Peyer's patch (tissue), 4 donors: ENCODE results near the gene DMAC1. TPM values are rescaled to one million over a fixed set of nuclear protein-coding genes. Genes with fewer than 3 reads are reported as not detected.

Experiments used
- DNase-seq, 3 donors: peaks; one replicate each; pipeline ENCODE4 v3.0.0-alpha.2; 2017 to 2019
- H3K27ac ChIP-seq, 4 donors: fragments of 200-600 bp; sonication (generic); one replicate each; pipeline ENCODE4 v1.5.1; 2016 to 2019
- H3K27me3 ChIP-seq, 2 donors: fragments of 200-600 bp; sonication (generic); one replicate each; pipeline ENCODE4 v1.5.1; 2019
- H3K36me3 ChIP-seq, 3 donors: fragments of 200-600 bp; sonication (generic); one replicate each; pipeline ENCODE4 v1.5.1; 2016 to 2019
- H3K4me1 ChIP-seq, 4 donors: fragments of 200-600 bp; sonication (generic); one replicate each; pipeline ENCODE4 v1.5.1; 2016 to 2019
- H3K4me3 ChIP-seq, 4 donors: fragments of 200-600 bp; sonication (generic); 1 replicate in 3 of 4; 2 replicates in 1 of 4; pipeline ENCODE4 v1.5.1; 2016 to 2019; ENCODE audit warnings: mild to moderate bottlenecking in 1 of 4
- H3K9me3 ChIP-seq, 4 donors: fragments of 200-600 bp; sonication (generic); one replicate each; pipeline ENCODE4 v1.5.1; 2016 to 2019; ENCODE audit warnings: mild to moderate bottlenecking in 1 of 4
- POLR2A ChIP-seq, 2 donors: fragments of 450-650 bp; IDR thresholded peaks; one replicate each; pipeline ENCODE4 v1.5.1; 2017; ENCODE audit warnings: antibody characterized with exemption in 2 of 2, mild to moderate bottlenecking in 2 of 2, moderate library complexity in 2 of 2
- total RNA-seq, 4 donors: library from RNA; depleted of rRNA; stranded (reverse); fragments of >200 nt; gene quantifications; one replicate each; pipeline ENCODE4 v1.1.0, GENCODE V29; 2016
- TF ChIP-seq, protein P1 (sequence below), 6 experiments: fragments of 450-650 bp in 4 of 6; fragments of 200-600 bp in 2 of 6; sonication (generic) in 1 of 6; IDR thresholded peaks; one replicate each; pipeline ENCODE4 v1.5.1; 2017 to 2019; ENCODE audit warnings: antibody characterized with exemption in 6 of 6, mild to moderate bottlenecking in 3 of 6, moderate library complexity in 1 of 6

Gene DMAC1
- total RNA-seq, 4 donors from 2014 or later = 7.0 to 16.5 (median 9.8) TPM

DNA sequence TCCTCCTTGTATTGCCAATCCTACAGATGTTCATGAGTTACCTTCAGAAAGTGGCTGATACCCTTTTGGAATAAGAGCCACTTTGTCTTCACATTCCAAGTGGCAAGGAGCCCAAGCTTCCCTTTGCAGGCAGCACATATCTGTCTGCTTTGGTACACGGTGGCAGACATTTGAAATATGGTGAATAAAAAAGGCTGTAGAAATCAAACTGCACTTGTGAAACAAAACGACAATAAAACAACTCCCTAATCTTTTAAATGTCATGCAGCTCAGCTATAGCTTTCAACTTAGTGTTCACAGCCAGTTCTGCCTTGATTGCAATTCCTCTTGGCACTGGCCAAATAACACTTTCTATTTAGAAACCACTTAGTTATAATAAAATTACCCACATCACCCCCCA, 35.0 kb upstream of the DMAC1 start:
- Histone ChIP-seq H3K27me3 (no peaks in the 10 kb centered on the region), H3K9me3 (no peaks in the 10 kb centered on the region), H3K27ac (no peak overlapping the region), H3K4me1 (no peaks in the 10 kb centered on the region), H3K36me3 (no peaks in the 10 kb centered on the region), H3K4me3 (no peak overlapping the region)
- no peak for TF ChIP-seq POLR2A (IDR thresholded peaks at IDR 0.05)
- TF ChIP-seq, protein P1, sequence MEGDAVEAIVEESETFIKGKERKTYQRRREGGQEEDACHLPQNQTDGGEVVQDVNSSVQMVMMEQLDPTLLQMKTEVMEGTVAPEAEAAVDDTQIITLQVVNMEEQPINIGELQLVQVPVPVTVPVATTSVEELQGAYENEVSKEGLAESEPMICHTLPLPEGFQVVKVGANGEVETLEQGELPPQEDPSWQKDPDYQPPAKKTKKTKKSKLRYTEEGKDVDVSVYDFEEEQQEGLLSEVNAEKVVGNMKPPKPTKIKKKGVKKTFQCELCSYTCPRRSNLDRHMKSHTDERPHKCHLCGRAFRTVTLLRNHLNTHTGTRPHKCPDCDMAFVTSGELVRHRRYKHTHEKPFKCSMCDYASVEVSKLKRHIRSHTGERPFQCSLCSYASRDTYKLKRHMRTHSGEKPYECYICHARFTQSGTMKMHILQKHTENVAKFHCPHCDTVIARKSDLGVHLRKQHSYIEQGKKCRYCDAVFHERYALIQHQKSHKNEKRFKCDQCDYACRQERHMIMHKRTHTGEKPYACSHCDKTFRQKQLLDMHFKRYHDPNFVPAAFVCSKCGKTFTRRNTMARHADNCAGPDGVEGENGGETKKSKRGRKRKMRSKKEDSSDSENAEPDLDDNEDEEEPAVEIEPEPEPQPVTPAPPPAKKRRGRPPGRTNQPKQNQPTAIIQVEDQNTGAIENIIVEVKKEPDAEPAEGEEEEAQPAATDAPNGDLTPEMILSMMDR (IDR thresholded peaks at IDR 0.05) = no peak
- DNase-seq = no peak

- H3K9me3 ChIP-seq = no peaks in the 10 kb centered on the region
- no peak for DNase-seq
- no peaks in the 10 kb centered on the region for H3K27me3 ChIP-seq
- H3K27ac ChIP-seq = no peak overlapping the region
- no peak for TF ChIP-seq POLR2A (IDR thresholded peaks at IDR 0.05)
- TF ChIP-seq, protein P1 (IDR thresholded peaks at IDR 0.05) = no peak
- H3K4me3 ChIP-seq = no peak overlapping the region
- H3K36me3 ChIP-seq = no peaks in the 10 kb centered on the region
- H3K4me1 ChIP-seq = no peaks in the 10 kb centered on the region
These were observed 28.8 kb upstream of the DMAC1 start for GRCh38 chr9:7828334-7828733.

GRCh38 chr9:7827792-7828191, 28.2 kb upstream of the DMAC1 start:
- Histone ChIP-seq H3K27ac (no peak overlapping the region), H3K36me3 (no peaks in the 10 kb centered on the region), H3K9me3 (no peaks in the 10 kb centered on the region), H3K4me3 (no peak overlapping the region), H3K27me3 (no peaks in the 10 kb centered on the region), H3K4me1 (no peaks in the 10 kb centered on the region)
- no peak for DNase-seq
- TF ChIP-seq POLR2A (IDR thresholded peaks at IDR 0.05) = no peak
- TF ChIP-seq, protein P1 (IDR thresholded peaks at IDR 0.05) = no peak

DNA sequence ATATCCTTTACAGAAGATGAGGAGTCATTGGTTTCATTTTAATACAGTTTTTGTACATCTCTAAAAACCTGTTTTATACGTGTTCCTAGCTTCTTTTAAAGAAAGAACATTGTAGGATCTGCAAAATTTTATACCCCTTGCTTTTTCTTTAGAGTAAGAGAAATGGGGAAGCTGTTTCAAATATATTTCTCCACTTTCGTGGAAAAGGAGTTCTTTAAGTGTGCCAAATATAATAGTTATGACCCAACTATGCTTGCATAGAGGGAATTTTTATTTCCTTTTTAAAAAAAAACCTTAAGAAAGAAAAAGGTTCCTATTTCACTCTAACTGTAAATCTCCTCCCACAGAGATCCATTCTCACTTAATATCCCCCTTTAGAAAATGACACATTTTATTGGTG, 27.5 kb upstream of the DMAC1 start:
- no peak overlapping the region for H3K4me3 ChIP-seq
- no peaks in the 10 kb centered on the region for H3K36me3 ChIP-seq
- no peak for DNase-seq
- no peaks in the 10 kb centered on the region for H3K9me3 ChIP-seq
- no peak for TF ChIP-seq POLR2A (IDR thresholded peaks at IDR 0.05)
- TF ChIP-seq, protein P1 (IDR thresholded peaks at IDR 0.05) = no peak
- no peaks in the 10 kb centered on the region for H3K27me3 ChIP-seq
- H3K4me1 ChIP-seq = no peaks in the 10 kb centered on the region
- no peak overlapping the region for H3K27ac ChIP-seq

DNA sequence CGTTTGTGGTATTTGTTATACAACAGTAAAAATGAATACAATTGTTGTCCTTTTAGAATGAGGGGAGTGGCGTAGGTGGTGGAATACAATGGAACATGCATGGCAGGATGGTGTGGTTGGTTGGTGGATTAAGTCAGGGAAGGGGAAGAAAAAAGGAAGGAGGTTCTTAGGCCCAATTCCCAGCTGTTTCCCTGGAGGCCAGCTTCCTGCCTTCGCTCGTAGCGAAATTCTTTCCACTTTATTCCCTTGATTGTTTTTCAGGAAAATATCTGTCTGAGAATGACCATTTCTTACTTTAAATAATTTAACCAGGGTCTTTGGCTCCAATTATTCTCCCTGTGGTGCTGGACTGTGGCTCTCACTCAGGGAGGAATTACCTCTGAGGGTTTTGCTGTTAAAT, 24.1 kb upstream of the DMAC1 start:
- Histone ChIP-seq H3K4me1 (no peaks in the 10 kb centered on the region), H3K27ac (no peak overlapping the region), H3K9me3 (no peaks in the 10 kb centered on the region), H3K4me3 (no peak overlapping the region), H3K36me3 (no peaks in the 10 kb centered on the region), H3K27me3 (no peaks in the 10 kb centered on the region)
- DNase-seq = no peak
- TF ChIP-seq, protein P1 (IDR thresholded peaks at IDR 0.05) = no peak
- no peak for TF ChIP-seq POLR2A (IDR thresholded peaks at IDR 0.05)

DNA sequence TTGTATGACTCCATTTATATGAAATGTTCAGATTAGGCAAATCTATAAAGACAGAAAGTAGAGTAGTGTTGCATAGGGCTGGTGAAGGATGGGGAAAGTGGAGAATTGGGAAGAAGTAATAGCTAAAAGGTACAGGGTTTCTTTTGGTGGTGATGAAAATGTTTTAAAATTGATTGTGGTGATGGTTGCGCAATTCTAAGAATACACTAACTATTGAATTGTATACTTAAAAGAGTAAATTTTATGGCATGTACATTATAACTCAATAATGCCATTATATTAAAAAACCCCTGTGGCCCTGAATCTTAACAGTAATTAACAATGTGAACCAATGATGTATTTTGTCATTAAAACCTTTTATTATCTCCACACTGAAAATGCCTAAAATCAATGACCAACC, 20.4 kb upstream of the DMAC1 start:
- H3K36me3 ChIP-seq = no peaks in the 10 kb centered on the region
- H3K4me1 ChIP-seq = no peaks in the 10 kb centered on the region
- TF ChIP-seq POLR2A (IDR thresholded peaks at IDR 0.05) = no peak
- TF ChIP-seq, protein P1 (IDR thresholded peaks at IDR 0.05) = no peak

More for the DNA sequence above, 20.4 kb upstream of the DMAC1 start:
- Histone ChIP-seq H3K27me3 (no peaks in the 10 kb centered on the region), H3K9me3 (no peaks in the 10 kb centered on the region), H3K27ac (no peak overlapping the region), H3K4me3 (no peak overlapping the region)
- no peak for DNase-seq
